ENCODE results near the gene CALB2. TPM values are rescaled to one million over a fixed set of nuclear protein-coding genes. Genes with fewer than 3 reads are reported as not detected.

The CALB2 gene
- total RNA-seq, 1 experiment from 2014 or later = 1.6 TPM

GRCh38 chr16:71399801-71400563 lies 41.5 kb downstream of the CALB2 start:
- H3K4me3 Mint-ChIP-seq = no peak overlapping the region
- no peak for ATAC-seq
- peaks cover 10% of the 10 kb centered on the region for H3K9me3 Mint-ChIP-seq
- peaks cover 9% of the 10 kb centered on the region for H3K36me3 Mint-ChIP-seq
- POLR2A ChIA-PET = interaction anchor here (0.6 to 0.7 kb wide), 2 partner anchors 168 to 179 kb away, joined by 3 read pairs; no protein-coding TSS in a partner anchor
- peaks cover 7% of the 10 kb centered on the region for H3K27me3 Mint-ChIP-seq (ENCODE audit: low read depth)
- peaks cover 42% of the 10 kb centered on the region for H3K4me1 Mint-ChIP-seq
- no peak for TF ChIP-seq ZNF317 (CRISPR knock-in tag; IDR thresholded peaks at IDR 0.05; ENCODE audit: borderline replicate concordance, low read depth)
- TF ChIP-seq ZNF416 (CRISPR knock-in tag; IDR thresholded peaks at IDR 0.05) = no peak
- no peak for TF ChIP-seq E2F1 (CRISPR knock-in tag; IDR thresholded peaks at IDR 0.05)
- no peak for TF ChIP-seq NFYB (CRISPR knock-in tag; conservative IDR thresholded peaks at IDR 0.05; ENCODE audit: low read depth)
- no peak for TF ChIP-seq SMAD3 (CRISPR knock-in tag; IDR thresholded peaks at IDR 0.05; ENCODE audit: borderline replicate concordance)
- TF ChIP-seq OVOL2 (CRISPR knock-in tag; IDR thresholded peaks at IDR 0.05; ENCODE audit: borderline replicate concordance) = no peak
- TF ChIP-seq PRRX2 (CRISPR knock-in tag; IDR thresholded peaks at IDR 0.05) = no peak
- TF ChIP-seq PREB (CRISPR knock-in tag; IDR thresholded peaks at IDR 0.05; ENCODE audit: borderline replicate concordance) = no peak
- TF ChIP-seq JAZF1 (CRISPR knock-in tag; IDR thresholded peaks at IDR 0.05) = no peak
- TF ChIP-seq ARID4B (CRISPR knock-in tag; IDR thresholded peaks at IDR 0.05; ENCODE audit: borderline replicate concordance) = no peak
- CTCF ChIA-PET = interaction anchor here (1.6 to 3.4 kb wide), 2 partner anchors 12 kb away, joined by 6 to 27 read pairs; no protein-coding TSS in a partner anchor
- DNase-seq (ENCODE audit: low spot score) = no peak
- H3K27ac Mint-ChIP-seq = no peak overlapping the region

- Mint-ChIP-seq H3K9me3 (peaks cover 12% of the 10 kb centered on the region), H3K27me3 (ENCODE audit: low read depth) (peaks cover 7% of the 10 kb centered on the region), H3K4me1 (peaks cover 31% of the 10 kb centered on the region), H3K4me3 (no peak overlapping the region), H3K36me3 (peaks cover 9% of the 10 kb centered on the region), H3K27ac (no peak overlapping the region; the same call in 1 of the 2 replicates)
- CTCF ChIA-PET = interaction anchor here (0.6 to 3.4 kb wide), 2 partner anchors 10 to 130 kb away, joined by 3 to 27 read pairs; no protein-coding TSS in a partner anchor
- ATAC-seq (peak; percentile 73), DNase-seq (ENCODE audit: low spot score) (no peak)
- POLR2A ChIA-PET = no interaction called here
- TF ChIP-seq, protein P1, sequence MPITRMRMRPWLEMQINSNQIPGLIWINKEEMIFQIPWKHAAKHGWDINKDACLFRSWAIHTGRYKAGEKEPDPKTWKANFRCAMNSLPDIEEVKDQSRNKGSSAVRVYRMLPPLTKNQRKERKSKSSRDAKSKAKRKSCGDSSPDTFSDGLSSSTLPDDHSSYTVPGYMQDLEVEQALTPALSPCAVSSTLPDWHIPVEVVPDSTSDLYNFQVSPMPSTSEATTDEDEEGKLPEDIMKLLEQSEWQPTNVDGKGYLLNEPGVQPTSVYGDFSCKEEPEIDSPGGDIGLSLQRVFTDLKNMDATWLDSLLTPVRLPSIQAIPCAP (CRISPR knock-in tag; IDR thresholded peaks at IDR 0.05) = no peak
- TF ChIP-seq NR2C2 (CRISPR knock-in tag; IDR thresholded peaks at IDR 0.05) = no peak
- TF ChIP-seq, protein P2, sequence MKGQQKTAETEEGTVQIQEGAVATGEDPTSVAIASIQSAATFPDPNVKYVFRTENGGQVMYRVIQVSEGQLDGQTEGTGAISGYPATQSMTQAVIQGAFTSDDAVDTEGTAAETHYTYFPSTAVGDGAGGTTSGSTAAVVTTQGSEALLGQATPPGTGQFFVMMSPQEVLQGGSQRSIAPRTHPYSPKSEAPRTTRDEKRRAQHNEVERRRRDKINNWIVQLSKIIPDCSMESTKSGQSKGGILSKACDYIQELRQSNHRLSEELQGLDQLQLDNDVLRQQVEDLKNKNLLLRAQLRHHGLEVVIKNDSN (CRISPR knock-in tag; IDR thresholded peaks at IDR 0.05) = no peak
- TF ChIP-seq PRDM15 (CRISPR knock-in tag; IDR thresholded peaks at IDR 0.05) = no peak
- no peak for TF ChIP-seq ZNF671 (CRISPR knock-in tag; IDR thresholded peaks at IDR 0.05)
- TF ChIP-seq CREM (CRISPR knock-in tag; IDR thresholded peaks at IDR 0.05) = no peak
- no peak for TF ChIP-seq E2F1 (CRISPR knock-in tag; IDR thresholded peaks at IDR 0.05)
- TF ChIP-seq NFATC4 (CRISPR knock-in tag; IDR thresholded peaks at IDR 0.05) = no peak
- TF ChIP-seq, protein P3, sequence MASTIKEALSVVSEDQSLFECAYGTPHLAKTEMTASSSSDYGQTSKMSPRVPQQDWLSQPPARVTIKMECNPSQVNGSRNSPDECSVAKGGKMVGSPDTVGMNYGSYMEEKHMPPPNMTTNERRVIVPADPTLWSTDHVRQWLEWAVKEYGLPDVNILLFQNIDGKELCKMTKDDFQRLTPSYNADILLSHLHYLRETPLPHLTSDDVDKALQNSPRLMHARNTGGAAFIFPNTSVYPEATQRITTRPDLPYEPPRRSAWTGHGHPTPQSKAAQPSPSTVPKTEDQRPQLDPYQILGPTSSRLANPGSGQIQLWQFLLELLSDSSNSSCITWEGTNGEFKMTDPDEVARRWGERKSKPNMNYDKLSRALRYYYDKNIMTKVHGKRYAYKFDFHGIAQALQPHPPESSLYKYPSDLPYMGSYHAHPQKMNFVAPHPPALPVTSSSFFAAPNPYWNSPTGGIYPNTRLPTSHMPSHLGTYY (CRISPR knock-in tag; IDR thresholded peaks at IDR 0.05) = no peak
- TF ChIP-seq ZNF263 (CRISPR knock-in tag; IDR thresholded peaks at IDR 0.05; ENCODE audit: low read depth) = no peak
Observed at GRCh38 chr16:71402007-71402406, 43.5 kb downstream of the CALB2 start.

Measured in WTC11 (cell line).